ENCODE data around the gene RIMBP3C.
"Not testable (repeated sequence)": the region's sequence is repeated elsewhere in the genome, so short reads cannot be mapped to it uniquely, and the experiment has no call there.

The RIMBP3C gene

DNA sequence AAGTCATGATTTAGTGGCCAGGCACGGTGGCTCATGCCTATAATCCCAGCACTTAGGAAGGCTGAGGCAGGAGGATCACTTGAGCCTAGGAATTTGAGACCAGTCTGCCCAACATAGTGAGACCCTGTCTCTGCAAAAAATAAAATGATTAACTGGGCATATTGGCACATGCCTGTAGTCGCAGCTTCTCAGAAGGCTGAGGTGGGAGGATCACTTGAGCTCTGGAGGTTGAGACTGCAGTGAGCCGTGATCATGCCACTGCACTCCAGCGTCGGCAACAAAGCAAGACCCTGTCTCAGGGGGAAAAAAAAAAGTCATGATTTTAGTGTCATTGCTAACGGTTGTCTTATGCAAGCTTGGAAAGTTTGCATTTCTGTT, 28.2 kb upstream of the RIMBP3C start:
- TF ChIP-seq, protein P1, sequence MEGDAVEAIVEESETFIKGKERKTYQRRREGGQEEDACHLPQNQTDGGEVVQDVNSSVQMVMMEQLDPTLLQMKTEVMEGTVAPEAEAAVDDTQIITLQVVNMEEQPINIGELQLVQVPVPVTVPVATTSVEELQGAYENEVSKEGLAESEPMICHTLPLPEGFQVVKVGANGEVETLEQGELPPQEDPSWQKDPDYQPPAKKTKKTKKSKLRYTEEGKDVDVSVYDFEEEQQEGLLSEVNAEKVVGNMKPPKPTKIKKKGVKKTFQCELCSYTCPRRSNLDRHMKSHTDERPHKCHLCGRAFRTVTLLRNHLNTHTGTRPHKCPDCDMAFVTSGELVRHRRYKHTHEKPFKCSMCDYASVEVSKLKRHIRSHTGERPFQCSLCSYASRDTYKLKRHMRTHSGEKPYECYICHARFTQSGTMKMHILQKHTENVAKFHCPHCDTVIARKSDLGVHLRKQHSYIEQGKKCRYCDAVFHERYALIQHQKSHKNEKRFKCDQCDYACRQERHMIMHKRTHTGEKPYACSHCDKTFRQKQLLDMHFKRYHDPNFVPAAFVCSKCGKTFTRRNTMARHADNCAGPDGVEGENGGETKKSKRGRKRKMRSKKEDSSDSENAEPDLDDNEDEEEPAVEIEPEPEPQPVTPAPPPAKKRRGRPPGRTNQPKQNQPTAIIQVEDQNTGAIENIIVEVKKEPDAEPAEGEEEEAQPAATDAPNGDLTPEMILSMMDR (IDR thresholded peaks at IDR 0.05; ENCODE audit: low read length, missing control alignments), result no peak
- DNase-seq (ENCODE audit: low read depth), result no peak

GRCh38 chr22:21573750-21574494, 22.7 kb upstream of the RIMBP3C start:
- H3K4me3 ChIP-seq (replicated peaks; ENCODE audit: low read depth, low read length), result no peak overlapping the region
- TF ChIP-seq, protein P1 (IDR thresholded peaks at IDR 0.05; ENCODE audit: low read length, missing control alignments), result no peak

More for the DNA sequence above, 28.2 kb upstream of the RIMBP3C start:
- no peak overlapping the region for H3K4me3 ChIP-seq (replicated peaks; ENCODE audit: low read depth, low read length)

GRCh38 chr22:21573293-21573734, 22.1 kb upstream of the RIMBP3C start:
- TF ChIP-seq, protein P1 (IDR thresholded peaks at IDR 0.05; ENCODE audit: low read length, missing control alignments), result no peak
- H3K4me3 ChIP-seq (replicated peaks; ENCODE audit: low read depth, low read length), result no peak overlapping the region
- DNase-seq (ENCODE audit: low read depth), result no peak

More at GRCh38 chr22:21573750-21574494, 22.7 kb upstream of the RIMBP3C start:
- no peak for DNase-seq (ENCODE audit: low read depth)

DNA sequence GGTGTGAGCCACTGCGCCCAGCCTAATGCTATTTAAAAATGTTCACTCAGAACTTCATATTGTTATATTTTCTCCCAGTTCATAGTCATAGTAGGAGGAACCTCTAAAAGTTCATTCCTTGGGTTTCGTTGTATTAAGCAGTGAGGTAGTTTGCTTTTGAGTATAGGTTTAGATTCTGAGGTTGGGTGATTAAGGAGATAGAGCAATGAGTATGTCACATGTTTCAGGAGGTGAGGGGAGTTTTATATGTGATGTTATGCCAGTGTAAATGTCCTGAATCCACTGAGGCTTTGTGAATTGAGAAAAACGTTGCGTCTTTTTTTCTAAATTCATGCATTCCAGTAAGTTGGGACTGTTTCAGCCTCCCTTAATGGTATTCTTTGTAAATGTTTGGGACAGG, 20.4 kb upstream of the RIMBP3C start:
- H3K4me3 ChIP-seq (replicated peaks; ENCODE audit: low read depth, low read length), result no peak overlapping the region
- TF ChIP-seq, protein P1 (IDR thresholded peaks at IDR 0.05; ENCODE audit: low read length, missing control alignments), result no peak
- DNase-seq (ENCODE audit: low read depth), result no peak

DNA sequence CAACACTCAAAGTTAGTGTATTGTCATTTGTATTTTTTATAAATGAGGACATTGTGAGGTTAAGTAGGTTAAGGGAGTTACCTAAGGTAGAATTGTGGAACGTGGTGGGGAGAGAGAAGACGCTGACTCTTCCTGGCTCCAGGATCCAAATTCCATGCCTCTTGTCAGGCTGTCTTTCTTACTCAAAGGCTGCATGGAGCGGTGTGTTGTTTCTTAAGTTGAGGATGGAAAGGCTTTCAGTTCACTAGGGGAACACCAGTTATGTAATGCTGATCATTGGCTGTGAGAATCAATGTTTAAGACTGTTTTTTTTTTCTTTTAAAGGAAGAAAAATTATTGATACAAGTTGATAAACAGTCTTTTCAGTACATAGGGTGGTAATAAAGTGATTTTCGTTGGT, 19.1 kb upstream of the RIMBP3C start:
- no peak for DNase-seq (ENCODE audit: low read depth)
- H3K4me3 ChIP-seq (replicated peaks; ENCODE audit: low read depth, low read length), result no peak overlapping the region
- TF ChIP-seq, protein P1 (IDR thresholded peaks at IDR 0.05; ENCODE audit: low read length, missing control alignments), result no peak

DNA sequence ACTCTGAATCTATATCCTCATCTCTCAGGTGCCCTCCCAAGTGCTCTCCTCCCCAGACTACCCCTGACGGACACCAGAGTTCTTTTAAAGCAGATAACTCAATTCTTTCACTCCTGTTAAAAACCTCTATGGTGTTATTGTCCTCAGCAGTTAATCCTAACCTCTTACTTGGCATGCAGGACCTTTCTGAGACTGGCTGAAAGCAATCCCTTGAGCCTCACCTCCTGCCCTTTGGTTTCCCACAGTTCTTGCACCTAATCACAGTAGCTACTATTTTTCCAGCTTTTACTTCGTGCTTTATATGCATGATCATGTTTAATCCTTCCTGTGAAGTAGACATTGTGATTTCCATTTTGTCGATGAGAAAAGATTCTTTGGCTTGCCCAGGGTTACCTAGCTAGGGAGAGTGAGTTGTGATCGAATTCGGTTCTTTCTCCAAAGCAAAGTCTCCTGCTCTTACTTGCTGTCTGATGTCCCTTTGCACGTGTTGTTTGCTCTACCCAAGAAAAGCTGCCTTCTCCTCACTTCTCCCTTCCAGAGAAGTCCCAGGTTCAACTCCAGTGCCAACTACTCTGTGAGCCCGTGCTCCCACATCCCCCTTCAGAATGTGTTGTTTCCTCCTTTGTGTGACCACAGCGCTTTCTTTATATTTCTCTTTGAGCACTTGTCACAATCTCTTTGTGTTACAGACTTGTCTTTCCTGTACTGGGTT, 18.4 kb upstream of the RIMBP3C start:
- DNase-seq (ENCODE audit: low read depth), result no peak
- TF ChIP-seq, protein P1 (IDR thresholded peaks at IDR 0.05; ENCODE audit: low read length, missing control alignments), result no peak
- peak overlapping the region; percentile 89 for H3K4me3 ChIP-seq (replicated peaks; ENCODE audit: low read depth, low read length)

GRCh38 chr22:21569076-21569427, 17.8 kb upstream of the RIMBP3C start:
- not testable (repeated sequence) for DNase-seq (ENCODE audit: low read depth)
- H3K4me3 ChIP-seq (replicated peaks; ENCODE audit: low read depth, low read length), result peak overlapping the region; percentile 89
